HG03460 (cell line): ENCODE results near the gene MYF5.
"Not testable (repeated sequence)": the region's sequence is repeated elsewhere in the genome, so short reads cannot be mapped to it uniquely, and the experiment has no call there.

Experiments used
- ATAC-seq: cut with Tn5 transposase; IDR thresholded peaks from one replicate; pipeline ENCODE4 v1.9.1; 2021; ENCODE audit not compliant: unreplicated experiment

MYF5 gene

DNA sequence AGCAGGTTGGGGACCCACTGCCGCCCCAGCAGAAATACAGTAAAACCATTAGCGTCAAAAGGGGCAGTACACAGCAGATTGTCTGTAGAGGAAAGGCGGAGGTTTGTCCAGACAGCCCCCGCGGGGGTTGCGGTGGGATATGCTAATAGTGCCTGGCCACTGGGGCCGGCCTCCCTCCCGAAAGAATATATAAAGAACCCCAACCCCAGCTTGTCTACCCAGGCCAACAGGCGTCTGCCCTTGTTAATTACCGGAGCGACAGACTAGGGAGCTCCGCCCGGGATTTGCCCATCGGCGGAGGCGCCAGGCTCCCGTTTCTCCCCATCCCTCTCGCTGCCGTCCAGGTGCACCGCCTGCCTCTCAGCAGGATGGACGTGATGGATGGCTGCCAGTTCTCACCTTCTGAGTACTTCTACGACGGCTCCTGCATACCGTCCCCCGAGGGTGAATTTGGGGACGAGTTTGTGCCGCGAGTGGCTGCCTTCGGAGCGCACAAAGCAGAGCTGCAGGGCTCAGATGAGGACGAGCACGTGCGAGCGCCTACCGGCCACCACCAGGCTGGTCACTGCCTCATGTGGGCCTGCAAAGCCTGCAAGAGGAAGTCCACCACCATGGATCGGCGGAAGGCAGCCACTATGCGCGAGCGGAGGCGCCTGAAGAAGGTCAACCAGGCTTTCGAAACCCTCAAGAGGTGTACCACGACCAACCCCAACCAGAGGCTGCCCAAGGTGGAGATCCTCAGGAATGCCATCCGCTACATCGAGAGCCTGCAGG lies at the start of gene MYF5:
MYF5 (plus strand) TSS at position 217 of the 774 bp plus-strand sequence; CDS start at position 369, 152 bp downstream.
- ATAC-seq: no peak

DNA sequence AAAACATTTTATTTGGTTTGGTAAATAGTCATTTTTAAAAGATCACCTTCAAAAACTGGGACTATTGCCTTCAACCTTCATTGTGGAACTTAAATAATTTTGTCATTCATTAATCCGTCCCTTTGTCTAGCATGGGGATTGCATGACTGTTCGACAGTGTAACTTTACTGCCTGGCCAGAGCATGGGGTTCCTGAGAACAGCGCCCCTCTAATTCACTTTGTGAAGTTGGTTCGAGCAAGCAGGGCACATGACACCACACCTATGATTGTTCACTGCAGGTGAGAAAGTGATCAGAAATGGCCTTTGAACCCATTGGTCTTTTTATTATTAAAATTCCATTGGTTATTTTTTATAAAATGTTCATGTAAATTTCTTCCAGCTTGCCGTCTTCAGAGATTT lies 46.5 kb upstream of the MYF5 start:
- ATAC-seq: no peak

DNA sequence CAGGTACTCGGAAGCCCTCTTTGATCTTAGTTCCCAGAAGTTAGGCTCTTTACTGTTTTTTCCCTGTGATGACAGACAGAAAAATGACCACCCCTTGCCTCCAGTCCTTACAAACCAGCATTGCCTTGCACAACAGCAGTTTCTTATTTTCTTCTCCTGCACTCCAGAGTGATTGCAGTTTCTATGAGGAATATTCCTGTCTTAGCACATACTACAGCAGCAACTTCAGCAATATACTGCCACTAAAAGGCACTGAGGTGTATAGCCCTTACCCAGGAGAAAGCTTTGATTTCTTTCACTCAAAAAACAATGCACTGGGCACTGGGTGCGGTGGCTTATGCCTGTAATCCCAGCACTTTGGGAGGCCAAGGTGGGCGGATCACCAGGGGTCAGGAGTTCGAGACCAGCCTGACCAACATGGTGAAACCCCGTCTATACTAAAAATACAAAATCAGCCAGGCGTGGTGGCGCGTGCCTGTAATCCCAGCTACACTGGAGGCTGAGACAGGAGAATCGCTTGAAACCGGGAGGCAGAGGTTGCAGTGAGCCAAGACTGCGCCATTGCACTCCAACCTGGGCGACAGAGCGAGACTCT lies 40.6 kb upstream of the MYF5 start:
- not testable (repeated sequence) for ATAC-seq

- no peak for ATAC-seq
Measured at GRCh38 chr12:80676856-80677255, 39.9 kb upstream of the MYF5 start.

- no peak for ATAC-seq
Measured at GRCh38 chr12:80677994-80678393, 38.7 kb upstream of the MYF5 start.

- no peak for ATAC-seq
Measured at GRCh38 chr12:80679346-80680131, 37.2 kb upstream of the MYF5 start.

DNA sequence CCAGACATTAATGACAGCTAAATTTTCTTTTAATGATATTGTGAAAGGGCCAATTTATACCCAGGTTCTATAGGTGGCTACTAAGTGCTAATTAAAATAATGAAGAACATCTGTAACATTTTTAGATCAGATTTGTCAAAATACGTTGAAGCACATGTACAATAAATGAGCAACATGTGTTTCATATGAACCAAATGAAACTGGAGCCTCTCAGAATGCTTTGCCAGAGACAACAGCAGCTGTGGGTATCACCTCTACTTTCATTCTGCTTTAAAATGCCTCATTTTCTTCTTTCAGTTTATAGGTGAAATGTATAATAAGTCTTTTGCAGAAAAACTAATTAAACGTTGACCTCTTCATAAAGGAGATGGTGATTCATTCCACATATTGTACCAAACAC lies 35.4 kb upstream of the MYF5 start:
- ATAC-seq: no peak

GRCh38 chr12:80681786-80682185 lies 34.9 kb upstream of the MYF5 start:
- no peak for ATAC-seq

GRCh38 chr12:80684077-80684495 lies 32.6 kb upstream of the MYF5 start:
- ATAC-seq: no peak

- no peak for ATAC-seq
Measured at GRCh38 chr12:80690090-80690489, 26.6 kb upstream of the MYF5 start.

- no peak for ATAC-seq
Measured at GRCh38 chr12:80690513-80690912, 26.2 kb upstream of the MYF5 start.

DNA sequence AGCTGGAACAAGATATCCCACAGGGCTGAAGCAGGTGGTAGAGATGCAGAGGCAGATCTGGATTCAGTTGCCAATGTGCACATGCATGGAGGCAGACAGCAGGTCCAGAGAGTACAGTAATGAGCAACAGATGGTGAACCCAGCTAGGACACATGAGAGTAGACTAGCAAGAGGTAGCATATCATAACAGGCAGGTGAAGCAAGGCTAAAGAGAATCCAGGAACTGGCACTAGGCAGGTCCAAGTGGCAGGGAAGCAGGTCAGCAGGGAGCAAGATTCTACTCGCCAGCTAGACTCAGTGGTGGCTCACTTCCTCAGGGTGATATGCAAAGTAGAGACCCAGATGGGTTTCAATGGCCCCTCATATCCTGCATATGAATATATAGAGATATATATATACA lies 24.6 kb upstream of the MYF5 start:
- ATAC-seq: no peak

DNA sequence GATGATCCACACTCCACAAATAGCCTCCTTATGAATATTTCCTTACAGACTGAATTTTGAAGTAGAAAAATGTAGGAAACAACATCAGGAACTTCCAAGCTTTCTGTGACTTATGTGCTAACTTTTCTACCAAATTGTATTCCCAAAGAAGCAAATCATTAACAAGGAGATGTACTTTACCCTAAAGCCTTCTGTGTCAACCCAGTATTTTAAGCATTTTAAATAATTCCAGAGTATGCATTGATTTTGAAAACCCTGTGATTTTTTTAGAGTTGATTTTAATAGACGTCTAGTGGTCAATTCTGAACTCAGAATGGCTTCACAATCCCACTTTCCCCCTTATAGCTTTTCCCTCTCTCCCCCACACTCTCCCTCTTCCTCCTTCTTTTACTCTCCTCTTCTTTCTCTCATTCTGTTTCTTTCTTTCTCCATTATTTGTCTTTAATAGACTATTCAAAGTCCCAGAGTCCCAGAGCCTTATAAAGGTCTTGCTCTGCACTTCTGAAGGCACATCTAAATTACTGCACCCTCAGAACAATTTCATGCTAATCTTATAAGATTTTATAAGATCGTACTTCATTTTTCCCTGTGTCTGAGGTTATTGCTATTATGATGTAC lies 19.3 kb upstream of the MYF5 start:
- no peak for ATAC-seq

DNA sequence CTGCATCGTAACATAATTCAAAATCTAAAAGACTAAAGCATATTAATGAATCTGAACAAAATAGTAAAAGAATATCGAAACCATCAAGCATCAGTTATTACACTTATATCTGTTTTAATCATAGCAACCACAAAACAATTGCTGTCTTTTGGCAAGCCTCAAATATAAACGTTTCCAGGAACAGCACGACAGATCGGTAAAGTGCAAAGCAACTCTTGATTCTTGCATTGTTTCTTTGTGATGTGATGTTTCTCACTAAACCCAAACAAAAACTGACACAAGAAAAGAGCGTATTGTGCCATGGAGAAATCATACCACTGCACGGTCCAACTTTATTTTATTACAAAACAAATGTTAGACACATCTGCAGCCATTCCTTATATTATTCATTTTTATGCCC lies 18.5 kb upstream of the MYF5 start:
- no peak for ATAC-seq

DNA sequence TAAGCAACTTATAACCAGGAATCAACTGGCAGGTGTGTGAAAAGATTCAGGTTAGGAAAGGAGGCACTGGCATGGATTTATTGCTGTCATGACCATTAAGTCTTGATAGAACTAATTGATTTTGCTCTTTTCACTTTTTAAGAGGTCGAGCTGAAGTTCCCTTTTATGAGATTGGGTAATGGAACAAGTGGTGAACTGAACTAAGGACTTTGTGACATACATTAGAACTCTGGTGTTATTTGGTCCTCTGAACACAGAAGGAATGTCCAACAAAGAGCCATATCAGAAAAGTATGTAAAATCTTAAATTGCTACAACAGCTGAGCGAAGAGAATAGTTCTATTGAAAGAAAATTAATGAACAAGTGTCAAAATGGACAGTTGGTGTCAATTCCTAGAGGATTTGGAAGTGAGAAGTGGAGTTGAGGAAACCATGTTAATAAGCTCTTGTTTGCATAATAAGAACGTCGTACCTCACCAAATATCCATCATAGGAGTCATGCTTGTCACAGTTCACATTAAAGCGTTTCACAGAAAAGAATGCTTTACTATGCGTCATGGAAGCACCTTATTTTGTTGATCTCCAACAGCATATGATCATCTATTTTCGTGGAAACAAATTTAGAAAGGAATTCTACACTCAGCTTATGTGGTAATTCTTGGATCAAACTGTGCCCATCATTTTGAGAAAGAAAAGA lies 17.7 kb upstream of the MYF5 start:
- no peak for ATAC-seq

- no peak for ATAC-seq
Measured at GRCh38 chr12:80700327-80700726, 16.4 kb upstream of the MYF5 start.

DNA sequence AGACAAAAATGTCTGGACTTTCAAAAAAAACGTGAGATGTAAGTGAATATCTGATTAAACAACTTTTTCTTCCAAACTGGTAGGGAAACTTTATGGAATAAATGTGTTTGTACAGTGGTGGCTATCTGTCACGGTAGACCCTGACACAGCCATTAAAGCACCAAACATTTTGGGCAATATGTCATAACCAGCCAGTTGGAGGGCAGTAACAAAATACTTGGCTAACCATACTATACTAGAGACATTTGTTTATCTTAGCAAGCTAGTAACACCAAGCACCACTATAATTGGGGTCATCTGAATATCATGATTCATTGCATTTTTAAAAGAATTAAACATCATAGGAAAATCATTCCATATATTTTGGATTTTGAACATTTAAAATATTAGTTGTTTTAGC lies 15.3 kb upstream of the MYF5 start:
- ATAC-seq: no peak

- peak; percentile 61 for ATAC-seq
Measured at GRCh38 chr12:80702889-80703805, 13.6 kb upstream of the MYF5 start.

- ATAC-seq: no peak
Measured at GRCh38 chr12:80704420-80704819, 12.3 kb upstream of the MYF5 start.
